GM18526 (cell line): ENCODE data around the gene MGMT.

Source experiments
- POLR2A ChIP-seq: IDR thresholded peaks from 3 replicates; pipeline ENCODE4 v1.6.1; 2011; ENCODE audit not compliant: insufficient read length; ENCODE audit errors: extremely low read depth

Gene MGMT

GRCh38 chr10:129699722-129700340 is 232.8 kb downstream of the MGMT start:
- no peak for TF ChIP-seq POLR2A

- TF ChIP-seq POLR2A, result no peak
These were observed 235.6 kb downstream of the MGMT start for GRCh38 chr10:129702605-129703004.

GRCh38 chr10:129703287-129704137 is 236.5 kb downstream of the MGMT start:
- TF ChIP-seq POLR2A, result no peak

- TF ChIP-seq POLR2A, result no peak
These were observed 237.2 kb downstream of the MGMT start for GRCh38 chr10:129704225-129704624.

- no peak for TF ChIP-seq POLR2A
These were observed 237.9 kb downstream of the MGMT start for GRCh38 chr10:129704786-129705525.

- no peak for TF ChIP-seq POLR2A
These were observed 238.6 kb downstream of the MGMT start for GRCh38 chr10:129705676-129706075.

- TF ChIP-seq POLR2A, result no peak
These were observed 239.0 kb downstream of the MGMT start for GRCh38 chr10:129706081-129706480.

GRCh38 chr10:129706523-129706922 is 239.5 kb downstream of the MGMT start:
- TF ChIP-seq POLR2A, result no peak

GRCh38 chr10:129707406-129708388 is 240.7 kb downstream of the MGMT start:
- no peak for TF ChIP-seq POLR2A

GRCh38 chr10:129709101-129709500 is 242.1 kb downstream of the MGMT start:
- no peak for TF ChIP-seq POLR2A

GRCh38 chr10:129709627-129710509 is 242.8 kb downstream of the MGMT start:
- no peak for TF ChIP-seq POLR2A

- TF ChIP-seq POLR2A, result no peak
These were observed 243.4 kb downstream of the MGMT start for GRCh38 chr10:129710510-129710847.

- no peak for TF ChIP-seq POLR2A
These were observed 244.2 kb downstream of the MGMT start for GRCh38 chr10:129711291-129711690.

GRCh38 chr10:129712000-129712399 is 245.0 kb downstream of the MGMT start:
- TF ChIP-seq POLR2A, result no peak
